IMR-90 (cell line): Measurements from ENCODE around the gene HSPG2. TPM values are rescaled to one million over a fixed set of nuclear protein-coding genes. Genes with fewer than 3 reads are reported as not detected.

Experiments used
- ATAC-seq: fragments of 200-7000 bp; cut with Tn5 transposase; 2 replicates; pipeline ENCODE4 v1.9.1; 2020; ENCODE audit warnings: low read depth, mild to moderate bottlenecking, moderate library complexity
- BruUV-seq: library from RNA; stranded (reverse); fragments of 400-500 nt; replicated peaks from 2 replicates; lab custom pipeline; 2021; lab: Mats Ljungman, UMichigan
- CTCF ChIA-PET: fragments of 300-600 bp; formaldehyde crosslinking; extraction: SDS; loops from one replicate; lab custom pipeline; 2021; ENCODE audit warnings: antibody characterized with exemption; lab: Yijun Ruan, JAX
- POLR2A ChIA-PET: fragments of 300-600 bp; sonication (Branson Sonifier 250); formaldehyde crosslinking; loops from one replicate; lab custom pipeline; 2022; ENCODE audit warnings: antibody characterized with exemption; ENCODE audit not compliant: unreplicated experiment; lab: Charles Lee
- DNase-seq: peaks from one replicate; pipeline ENCODE4 v3.0.0; 2013
- H2AFZ ChIP-seq: replicated peaks from 2 replicates; pipeline ENCODE3; 2013; ENCODE audit warnings: low read length, mild to moderate bottlenecking; ENCODE audit not compliant: poor library complexity
- H2AK5ac ChIP-seq: 2 replicates; pipeline ENCODE4 v1.6.1; 2013; ENCODE audit warnings: low read depth, low read length, inconsistent platforms
- H2AK9ac ChIP-seq: replicated peaks from 2 replicates; pipeline ENCODE3; 2013; ENCODE audit warnings: mild to moderate bottlenecking, low read depth, low read length, moderate library complexity; ENCODE audit not compliant: poor library complexity
- H2BK120ac ChIP-seq: 2 replicates; pipeline ENCODE4 v1.6.1; 2013; ENCODE audit warnings: low read depth, low read length, inconsistent platforms
- H2BK15ac ChIP-seq: 3 replicates; pipeline ENCODE4 v1.6.1; 2013; ENCODE audit warnings: low read depth, low read length, inconsistent platforms
- H2BK20ac ChIP-seq: 2 replicates; pipeline ENCODE4 v1.6.1; 2013; ENCODE audit warnings: low read depth, mild to moderate bottlenecking, inconsistent platforms, low read length, moderate library complexity
- H2BK5ac ChIP-seq: 2 replicates; pipeline ENCODE4 v1.6.1; 2013; ENCODE audit warnings: mild to moderate bottlenecking, low read depth, low read length, inconsistent platforms; ENCODE audit not compliant: poor library complexity, severe bottlenecking
- H3K14ac ChIP-seq: replicated peaks from 2 replicates; pipeline ENCODE4 v1.6.1; 2013; ENCODE audit warnings: low read depth, low read length, inconsistent platforms
- H3K18ac ChIP-seq: 2 replicates; pipeline ENCODE4 v1.6.1; 2013; ENCODE audit warnings: low read depth, low read length, control low read depth
- H3K23ac ChIP-seq: 2 replicates; pipeline ENCODE4 v1.6.1; 2013; ENCODE audit warnings: low read depth, low read length, inconsistent platforms
- H3K27ac ChIP-seq: 2 replicates; pipeline ENCODE4 v1.5.1; 2013; ENCODE audit warnings: mild to moderate bottlenecking, control low read depth, low read length; ENCODE audit not compliant: insufficient read depth
- H3K27me3 ChIP-seq: 2 replicates; pipeline ENCODE4 v1.6.1; 2013; ENCODE audit warnings: low read length; ENCODE audit not compliant: control insufficient read depth, insufficient read depth
- H3K36me3 ChIP-seq: 2 replicates; pipeline ENCODE4 v1.6.1; 2013; ENCODE audit warnings: low read length, mixed read lengths; ENCODE audit not compliant: control insufficient read depth, insufficient read depth
- H3K4ac ChIP-seq: 2 replicates; pipeline ENCODE4 v1.6.1; 2013; ENCODE audit warnings: low read depth, low read length, inconsistent platforms
- H3K4me1 ChIP-seq: 2 replicates; pipeline ENCODE4 v1.6.1; 2013; ENCODE audit warnings: low read length, mixed read lengths; ENCODE audit not compliant: control insufficient read depth, insufficient read depth
- H3K4me2 ChIP-seq: 2 replicates; pipeline ENCODE4 v1.6.1; 2013; ENCODE audit warnings: low read depth, mild to moderate bottlenecking, control low read depth, low read length, moderate library complexity
- H3K4me3 ChIP-seq: 2 replicates; pipeline ENCODE4 v1.5.1; 2013; ENCODE audit warnings: low read depth, mild to moderate bottlenecking, control low read depth, low read length, moderate library complexity; ENCODE audit not compliant: insufficient read depth
- H3K56ac ChIP-seq: 2 replicates; pipeline ENCODE4 v1.6.1; 2013; ENCODE audit warnings: low read length, inconsistent platforms; ENCODE audit not compliant: insufficient read depth; ENCODE audit errors: extremely low read depth
- H3K79me1 ChIP-seq, 2 experiments: 2 replicates each; pipeline ENCODE4 v1.6.1; 2013; ENCODE audit warnings: low read length in 2 of 2, inconsistent platforms in 1 of 2, low read depth in 1 of 2
- H3K9ac ChIP-seq: 2 replicates; pipeline ENCODE4 v1.6.1; 2013; ENCODE audit warnings: low read depth, low read length, control low read depth
- H3K9me1 ChIP-seq: 2 replicates; pipeline ENCODE4 v1.6.1; 2013; ENCODE audit warnings: low read length, inconsistent platforms; ENCODE audit not compliant: insufficient read depth
- H3K9me3 ChIP-seq: 2 replicates; pipeline ENCODE4 v1.6.1; 2013; ENCODE audit warnings: low read length; ENCODE audit not compliant: control insufficient read depth, insufficient read depth
- H4K20me1 ChIP-seq: 2 replicates; pipeline ENCODE4 v1.6.1; 2013; ENCODE audit warnings: low read length, inconsistent platforms; ENCODE audit not compliant: insufficient read depth
- H4K5ac ChIP-seq: 2 replicates; pipeline ENCODE4 v1.6.1; 2013; ENCODE audit warnings: mild to moderate bottlenecking, low read depth, low read length, control low read depth
- H4K8ac ChIP-seq, 2 experiments: 2 replicates each; pipeline ENCODE4 v1.6.1; 2013; ENCODE audit warnings: low read depth in 2 of 2, low read length in 2 of 2, control low read depth in 1 of 2, inconsistent platforms in 1 of 2
- H4K91ac ChIP-seq: 2 replicates; pipeline ENCODE4 v1.6.1; 2013; ENCODE audit warnings: low read depth, low read length, inconsistent platforms; ENCODE audit not compliant: insufficient read depth
- BHLHE40 ChIP-seq: fragments of 150-350 bp; IDR thresholded peaks from 2 replicates; pipeline ENCODE4 v1.6.1; 2016; ENCODE audit warnings: mild to moderate bottlenecking, low read depth, low read length
- CHD1 ChIP-seq: IDR thresholded peaks from 2 replicates; pipeline ENCODE4 v1.6.1; 2012; ENCODE audit warnings: low read depth, low read length, improper control_type of control experiment
- FOS ChIP-seq: fragments of 150-350 bp; IDR thresholded peaks from 2 replicates; pipeline ENCODE4 v1.6.1; 2016; ENCODE audit warnings: low read depth, low read length
- NFE2L2 ChIP-seq: fragments of 150-350 bp; IDR thresholded peaks from 2 replicates; pipeline ENCODE4 v1.6.1; 2016; ENCODE audit warnings: low read depth, mild to moderate bottlenecking, low read length
- RCOR1 ChIP-seq: IDR thresholded peaks from 2 replicates; pipeline ENCODE4 v1.6.1; 2012; ENCODE audit warnings: mild to moderate bottlenecking, low read length, improper control_type of control experiment; ENCODE audit not compliant: insufficient replicate concordance
- SMC3 ChIP-seq: fragments of 150-350 bp; IDR thresholded peaks from 2 replicates; pipeline ENCODE4 v1.6.1; 2016; ENCODE audit warnings: low read depth, mild to moderate bottlenecking, antibody characterized with exemption, low read length, moderate library complexity
- whole genome bisulfite sequencing, 2 experiments: methylation state at CpG; one replicate each; pipeline versions ENCODE4 v1.1.5 to v1.1.7; 2013; ENCODE audit warnings: missing lambda C conversion rate in 2 of 2; ENCODE audit not compliant: insufficient read length in 1 of 2; ENCODE audit errors: extremely low coverage in 2 of 2; 5-methylcytosine and 5-hydroxymethylcytosine counted together
- dilution Hi-C: fragments of 300-500 bp; cut with HindIII; formaldehyde crosslinking; loops from one replicate; pipeline ENCODE4 v1.14.3; 2018; ENCODE audit warnings: low sequenced_read_pairs; ENCODE audit not compliant: unreplicated experiment
- in situ Hi-C: fragments of 300-500 bp; cut with MboI; formaldehyde crosslinking; loops from 3 replicates; pipeline ENCODE4 v1.14.3; 2019; ENCODE audit warnings: low sequenced_read_pairs, inconsistent platforms, mixed read lengths
- intact Hi-C: fragments of 100-400 bp; cut with micrococcal nuclease; formaldehyde crosslinking; loops from 2 replicates; pipeline ENCODE4 v1.10.0; 2022
- polyA plus RNA-seq, 3 experiments: library from polyadenylated mRNA; depleted of rRNA; stranded (reverse); fragments of >200 nt; gene quantifications; 2 replicates each; pipeline ENCODE4 v1.2.3, GENCODE V29; 2012; ENCODE audit warnings: low replicate concordance in 1 of 3
- total RNA-seq: library from RNA; depleted of rRNA; stranded (reverse); fragments of >200 nt; gene quantifications from 2 replicates; pipeline ENCODE4 v1.2.3, GENCODE V29; 2012
- TF ChIP-seq, protein P1 (sequence below): fragments of 150-350 bp; IDR thresholded peaks from 2 replicates; pipeline ENCODE4 v1.6.1; 2017; ENCODE audit warnings: mild to moderate bottlenecking, antibody characterized with exemption, low read length, low read depth
- TF ChIP-seq, protein P2 (sequence below): conservative IDR thresholded peaks from 2 replicates; pipeline ENCODE4 v1.5.1; 2012; ENCODE audit warnings: mild to moderate bottlenecking, low read depth, low read length, improper control_type of control experiment
- TF ChIP-seq, protein P3 (sequence below): fragments of 150-350 bp; IDR thresholded peaks from 2 replicates; pipeline ENCODE4 v1.6.1; 2016; ENCODE audit warnings: low read depth, mild to moderate bottlenecking, low read length, moderate library complexity, borderline replicate concordance

Gene HSPG2
- total and polyA plus RNA-seq, 2 of the 4 experiments (the other 2 are of a cell fraction) = 15.8 to 94.0 TPM

DNA sequence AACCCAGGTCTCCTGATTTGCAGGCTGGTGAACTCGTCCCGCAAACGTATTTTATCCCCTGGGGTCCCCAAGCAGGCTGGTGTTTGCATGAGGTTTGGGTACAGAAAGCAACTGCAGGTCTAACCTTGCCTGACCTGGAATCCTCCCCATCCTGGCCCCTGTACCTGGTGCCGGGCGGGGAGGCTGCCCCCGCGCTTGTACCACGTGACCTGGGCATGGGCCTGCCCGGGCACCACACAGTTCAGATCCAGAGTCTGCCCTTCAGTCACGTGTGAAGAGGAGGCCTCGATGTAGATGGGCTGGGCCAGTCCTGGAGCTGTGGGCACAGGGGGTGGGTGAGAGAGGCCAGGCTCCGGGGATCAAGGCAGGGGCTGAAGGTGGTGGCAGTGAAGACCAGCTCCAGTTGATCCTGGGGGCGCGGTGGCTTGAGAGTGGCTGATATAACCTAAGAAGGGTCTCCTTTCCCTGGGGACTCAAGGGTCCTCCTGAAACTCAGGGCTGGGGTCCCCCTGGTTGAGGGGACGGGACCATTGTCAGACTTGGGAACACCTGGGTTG lies 94.4 kb downstream of the HSPG2 start:
- Histone ChIP-seq H2AK5ac (no peak overlapping the region), H4K20me1 (no peaks in the 10 kb centered on the region; the same call in none of the 2 replicates), H4K91ac (no peak overlapping the region), H3K4me2 (no peak overlapping the region), H3K9me3 (no peaks in the 10 kb centered on the region), H3K9me1 (no peaks in the 10 kb centered on the region), H3K23ac (no peak overlapping the region), H3K36me3 (peaks cover 70% of the 10 kb centered on the region), H3K4ac (no peak overlapping the region), H3K27me3 (no peaks in the 10 kb centered on the region), H2AK9ac (no peak overlapping the region), H3K4me1 (no peaks in the 10 kb centered on the region), H4K5ac (no peak overlapping the region), H3K9ac (no peak overlapping the region), H3K56ac (no peak overlapping the region), H2BK20ac (no peak overlapping the region), H3K79me1 (peaks cover 0 to under 1% of the 10 kb centered on the region in 2 experiments; a peak in 2 of 4 replicates), H4K8ac (no peak overlapping the region), H2BK120ac (no peak overlapping the region), H3K4me3 (no peak overlapping the region), H3K18ac (no peak overlapping the region), H3K27ac (no peak overlapping the region), H2BK15ac (no peak overlapping the region), H2AFZ (no peak overlapping the region), H3K14ac (no peak overlapping the region), H2BK5ac (no peak overlapping the region)
- TF ChIP-seq, protein P1, sequence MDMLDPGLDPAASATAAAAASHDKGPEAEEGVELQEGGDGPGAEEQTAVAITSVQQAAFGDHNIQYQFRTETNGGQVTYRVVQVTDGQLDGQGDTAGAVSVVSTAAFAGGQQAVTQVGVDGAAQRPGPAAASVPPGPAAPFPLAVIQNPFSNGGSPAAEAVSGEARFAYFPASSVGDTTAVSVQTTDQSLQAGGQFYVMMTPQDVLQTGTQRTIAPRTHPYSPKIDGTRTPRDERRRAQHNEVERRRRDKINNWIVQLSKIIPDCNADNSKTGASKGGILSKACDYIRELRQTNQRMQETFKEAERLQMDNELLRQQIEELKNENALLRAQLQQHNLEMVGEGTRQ = no peak
- TF ChIP-seq SMC3 (no peak), NFE2L2 (no peak), FOS (no peak), BHLHE40 (no peak), CHD1 (no peak), RCOR1 (no peak)
- TF ChIP-seq, protein P2, sequence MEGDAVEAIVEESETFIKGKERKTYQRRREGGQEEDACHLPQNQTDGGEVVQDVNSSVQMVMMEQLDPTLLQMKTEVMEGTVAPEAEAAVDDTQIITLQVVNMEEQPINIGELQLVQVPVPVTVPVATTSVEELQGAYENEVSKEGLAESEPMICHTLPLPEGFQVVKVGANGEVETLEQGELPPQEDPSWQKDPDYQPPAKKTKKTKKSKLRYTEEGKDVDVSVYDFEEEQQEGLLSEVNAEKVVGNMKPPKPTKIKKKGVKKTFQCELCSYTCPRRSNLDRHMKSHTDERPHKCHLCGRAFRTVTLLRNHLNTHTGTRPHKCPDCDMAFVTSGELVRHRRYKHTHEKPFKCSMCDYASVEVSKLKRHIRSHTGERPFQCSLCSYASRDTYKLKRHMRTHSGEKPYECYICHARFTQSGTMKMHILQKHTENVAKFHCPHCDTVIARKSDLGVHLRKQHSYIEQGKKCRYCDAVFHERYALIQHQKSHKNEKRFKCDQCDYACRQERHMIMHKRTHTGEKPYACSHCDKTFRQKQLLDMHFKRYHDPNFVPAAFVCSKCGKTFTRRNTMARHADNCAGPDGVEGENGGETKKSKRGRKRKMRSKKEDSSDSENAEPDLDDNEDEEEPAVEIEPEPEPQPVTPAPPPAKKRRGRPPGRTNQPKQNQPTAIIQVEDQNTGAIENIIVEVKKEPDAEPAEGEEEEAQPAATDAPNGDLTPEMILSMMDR = no peak
- TF ChIP-seq, protein P3, sequence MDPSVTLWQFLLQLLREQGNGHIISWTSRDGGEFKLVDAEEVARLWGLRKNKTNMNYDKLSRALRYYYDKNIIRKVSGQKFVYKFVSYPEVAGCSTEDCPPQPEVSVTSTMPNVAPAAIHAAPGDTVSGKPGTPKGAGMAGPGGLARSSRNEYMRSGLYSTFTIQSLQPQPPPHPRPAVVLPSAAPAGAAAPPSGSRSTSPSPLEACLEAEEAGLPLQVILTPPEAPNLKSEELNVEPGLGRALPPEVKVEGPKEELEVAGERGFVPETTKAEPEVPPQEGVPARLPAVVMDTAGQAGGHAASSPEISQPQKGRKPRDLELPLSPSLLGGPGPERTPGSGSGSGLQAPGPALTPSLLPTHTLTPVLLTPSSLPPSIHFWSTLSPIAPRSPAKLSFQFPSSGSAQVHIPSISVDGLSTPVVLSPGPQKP = no peak
- DNase-seq = no peak
- CTCF ChIA-PET = no interaction called here
- no CpG with 5 or more reads among the region's 15 CpGs for WGBS, 2 experiments
- intact Hi-C loops (no loop called here), dilution Hi-C loops (no loop called here), in situ Hi-C loops (no loop called here)
- BruUV-seq = no TSS peak
- no peak for ATAC-seq
- POLR2A ChIA-PET = no interaction called here
